H9 (cell line): ENCODE results near the gene SELENOS. TPM values are rescaled to one million over a fixed set of nuclear protein-coding genes. Genes with fewer than 3 reads are reported as not detected.

Experiments
- DNase-seq: peaks from one replicate; pipeline ENCODE4 v3.0.0-alpha.2; 2017
- H2AFZ ChIP-seq: one replicate; pipeline ENCODE4 v1.6.1; 2013; ENCODE audit warnings: mild to moderate bottlenecking, low read length, control low read depth, moderate library complexity
- H2AK5ac ChIP-seq: 2 replicates; pipeline ENCODE4 v1.6.1; 2013; ENCODE audit warnings: low read length, control low read depth, mixed read lengths; ENCODE audit not compliant: insufficient read length
- H2BK120ac ChIP-seq: one replicate; pipeline ENCODE4 v1.6.1; 2013; ENCODE audit warnings: low read depth, mild to moderate bottlenecking, low read length, control low read depth, inconsistent platforms; ENCODE audit not compliant: poor library complexity, severe bottlenecking
- H2BK12ac ChIP-seq: 2 replicates; pipeline ENCODE4 v1.6.1; 2013; ENCODE audit warnings: low read length, control low read depth, mixed read lengths, low read depth; ENCODE audit not compliant: insufficient read length
- H2BK15ac ChIP-seq: 2 replicates; pipeline ENCODE4 v1.6.1; 2013; ENCODE audit warnings: low read depth, low read length, control low read depth
- H2BK20ac ChIP-seq: one replicate; pipeline ENCODE4 v1.6.1; 2013; ENCODE audit warnings: low read depth, mild to moderate bottlenecking, low read length, control low read depth, inconsistent platforms; ENCODE audit not compliant: poor library complexity, severe bottlenecking
- H2BK5ac ChIP-seq: 2 replicates; pipeline ENCODE4 v1.6.1; 2013; ENCODE audit warnings: low read length, control low read depth, mixed read lengths; ENCODE audit not compliant: insufficient read length
- H3K14ac ChIP-seq: 2 replicates; pipeline ENCODE4 v1.6.1; 2013; ENCODE audit warnings: low read length, control low read depth; ENCODE audit not compliant: insufficient read depth
- H3K18ac ChIP-seq: 2 replicates; pipeline ENCODE4 v1.6.1; 2013; ENCODE audit warnings: low read depth, mild to moderate bottlenecking, mixed read lengths, low read length, control low read depth; ENCODE audit not compliant: insufficient read length
- H3K23ac ChIP-seq: 2 replicates; pipeline ENCODE4 v1.6.1; 2013; ENCODE audit warnings: low read length, control low read depth, mixed read lengths, low read depth; ENCODE audit not compliant: insufficient read length
- H3K23me2 ChIP-seq: 2 replicates; pipeline ENCODE4 v1.6.1; 2013; ENCODE audit warnings: low read depth, mild to moderate bottlenecking, mixed read lengths, low read length, control low read depth; ENCODE audit not compliant: insufficient read length, poor library complexity, severe bottlenecking
- H3K27ac ChIP-seq: 2 replicates; pipeline ENCODE4 v1.5.1; 2013; ENCODE audit warnings: low read length, control low read depth, mixed read lengths, low read depth; ENCODE audit not compliant: insufficient read length
- H3K27me3 ChIP-seq: 2 replicates; pipeline ENCODE4 v1.6.1; 2013; ENCODE audit warnings: low read length, control low read depth, inconsistent platforms; ENCODE audit not compliant: insufficient read depth
- H3K4ac ChIP-seq: 2 replicates; pipeline ENCODE4 v1.6.1; 2013; ENCODE audit warnings: low read depth, mild to moderate bottlenecking, control low read depth, inconsistent platforms, low read length, moderate library complexity
- H3K4me1 ChIP-seq: 2 replicates; pipeline ENCODE4 v1.6.1; 2013; ENCODE audit warnings: low read length, control low read depth, inconsistent platforms; ENCODE audit not compliant: insufficient read depth
- H3K4me2 ChIP-seq: 2 replicates; pipeline ENCODE4 v1.6.1; 2013; ENCODE audit warnings: low read length, control low read depth, mixed read lengths; ENCODE audit not compliant: insufficient read length, insufficient read depth
- H3K56ac ChIP-seq: 2 replicates; pipeline ENCODE4 v1.6.1; 2013; ENCODE audit warnings: low read depth, mild to moderate bottlenecking, mixed read lengths, low read length, control low read depth; ENCODE audit not compliant: insufficient read length
- H3K79me1 ChIP-seq: 2 replicates; pipeline ENCODE4 v1.6.1; 2013; ENCODE audit warnings: low read depth, mild to moderate bottlenecking, moderate library complexity, low read length, control low read depth, inconsistent platforms; ENCODE audit not compliant: insufficient read depth, poor library complexity, severe bottlenecking
- H3K79me2 ChIP-seq: 2 replicates; pipeline ENCODE4 v1.6.1; 2013; ENCODE audit warnings: low read length, control low read depth, inconsistent platforms; ENCODE audit not compliant: insufficient read depth
- H3K9ac ChIP-seq: 2 replicates; pipeline ENCODE4 v1.6.1; 2013; ENCODE audit warnings: low read length, control low read depth, mixed read lengths; ENCODE audit not compliant: insufficient read length; ENCODE audit errors: extremely low read depth
- H3K9me3 ChIP-seq: one replicate; pipeline ENCODE4 v1.6.1; 2013; ENCODE audit warnings: low read depth, low read length, inconsistent platforms; ENCODE audit not compliant: control insufficient read depth
- H3T11ph ChIP-seq: one replicate; pipeline ENCODE4 v1.6.1; 2013; ENCODE audit warnings: mild to moderate bottlenecking, low read length, control low read depth, inconsistent platforms
- H4K20me1 ChIP-seq: one replicate; pipeline ENCODE4 v1.6.1; 2013; ENCODE audit not compliant: control insufficient read depth, insufficient read length, insufficient read depth
- H4K5ac ChIP-seq: 2 replicates; pipeline ENCODE4 v1.6.1; 2013; ENCODE audit warnings: low read depth, mild to moderate bottlenecking, mixed read lengths, low read length, control low read depth; ENCODE audit not compliant: insufficient read length
- H4K8ac ChIP-seq: replicated peaks from 2 replicates; pipeline ENCODE4 v1.6.1; 2013; ENCODE audit warnings: low read length, control low read depth, mixed read lengths, low read depth; ENCODE audit not compliant: insufficient read length
- H4K91ac ChIP-seq: 2 replicates; pipeline ENCODE4 v1.6.1; 2013; ENCODE audit warnings: low read depth, mild to moderate bottlenecking, moderate library complexity, mixed read lengths, low read length, control low read depth; ENCODE audit not compliant: insufficient read length
- H3K27ac Mint-ChIP-seq, 3 experiments: 2 replicates in 2 of 3; 3 replicates in 1 of 3; pipeline ENCODE4 v1.8.0; 2020 to 2021; ENCODE audit warnings: mixed read lengths in 3 of 3, mild to moderate bottlenecking in 1 of 3, moderate library complexity in 1 of 3
- H3K27me3 Mint-ChIP-seq: 2 replicates; pipeline ENCODE4 v1.8.0; 2021; ENCODE audit warnings: low read depth, mild to moderate bottlenecking, moderate library complexity, mixed read lengths
- H3K36me3 Mint-ChIP-seq, 3 experiments: 2 replicates in 2 of 3; 3 replicates in 1 of 3; pipeline ENCODE4 v1.8.0; 2020 to 2021; ENCODE audit warnings: low read depth in 3 of 3, mixed read lengths in 3 of 3; ENCODE audit not compliant: insufficient read depth in 1 of 3
- H3K4me1 Mint-ChIP-seq, 2 experiments: 2 replicates each; pipeline ENCODE4 v1.8.0; 2020; ENCODE audit warnings: mixed read lengths in 2 of 2
- H3K4me3 Mint-ChIP-seq, 2 experiments: 2 replicates in 1 of 2; 3 replicates in 1 of 2; pipeline ENCODE4 v1.8.0; 2020 to 2021; ENCODE audit warnings: mild to moderate bottlenecking in 2 of 2, mixed read lengths in 2 of 2, moderate library complexity in 1 of 2
- H3K9me3 Mint-ChIP-seq, 2 experiments: 2 replicates in 1 of 2; 3 replicates in 1 of 2; pipeline ENCODE4 v1.8.0; 2020; ENCODE audit warnings: mild to moderate bottlenecking in 2 of 2, mixed read lengths in 2 of 2, moderate library complexity in 1 of 2
- WGBS: extraction: QIAGEN DNeasy Blood & Tissue Kit; methylation state at CpG from one replicate; pipeline ENCODE4 v1.1.7; 2013; ENCODE audit warnings: missing lambda C conversion rate, low lambda C conversion rate, mixed read lengths; ENCODE audit not compliant: insufficient read length; ENCODE audit errors: extremely low coverage; 5-methylcytosine and 5-hydroxymethylcytosine counted together
- total RNA-seq: library from RNA; stranded (reverse); gene quantifications from 2 replicates; pipeline ENCODE4 v1.2.1, GENCODE V29; 2021
- TF ChIP-seq, protein P1 (sequence below): fragments of 200-600 bp; sonication (generic); conservative IDR thresholded peaks from 3 replicates; pipeline ENCODE4 v1.8.0; 2021; ENCODE audit warnings: antibody characterized with exemption, mild to moderate bottlenecking

The SELENOS gene
- total RNA-seq, 1 experiment from 2014 or later, result 57.7 TPM

- H3K4me1 ChIP-seq, result peaks cover 11% of the 10 kb centered on the region
- H3K4me3 Mint-ChIP-seq, result no peak overlapping the region
Measured at GRCh38 chr15:101244036-101244781, 33.1 kb downstream of the SELENOS start.

More at GRCh38 chr15:101244036-101244781, 33.1 kb downstream of the SELENOS start:
- H3K79me2 ChIP-seq, result peaks cover 79% of the 10 kb centered on the region
- H3K14ac ChIP-seq, result no peak overlapping the region
- H3K23me2 ChIP-seq, result no peaks in the 10 kb centered on the region
- no peak overlapping the region for H2BK120ac ChIP-seq
- TF ChIP-seq, protein P1, sequence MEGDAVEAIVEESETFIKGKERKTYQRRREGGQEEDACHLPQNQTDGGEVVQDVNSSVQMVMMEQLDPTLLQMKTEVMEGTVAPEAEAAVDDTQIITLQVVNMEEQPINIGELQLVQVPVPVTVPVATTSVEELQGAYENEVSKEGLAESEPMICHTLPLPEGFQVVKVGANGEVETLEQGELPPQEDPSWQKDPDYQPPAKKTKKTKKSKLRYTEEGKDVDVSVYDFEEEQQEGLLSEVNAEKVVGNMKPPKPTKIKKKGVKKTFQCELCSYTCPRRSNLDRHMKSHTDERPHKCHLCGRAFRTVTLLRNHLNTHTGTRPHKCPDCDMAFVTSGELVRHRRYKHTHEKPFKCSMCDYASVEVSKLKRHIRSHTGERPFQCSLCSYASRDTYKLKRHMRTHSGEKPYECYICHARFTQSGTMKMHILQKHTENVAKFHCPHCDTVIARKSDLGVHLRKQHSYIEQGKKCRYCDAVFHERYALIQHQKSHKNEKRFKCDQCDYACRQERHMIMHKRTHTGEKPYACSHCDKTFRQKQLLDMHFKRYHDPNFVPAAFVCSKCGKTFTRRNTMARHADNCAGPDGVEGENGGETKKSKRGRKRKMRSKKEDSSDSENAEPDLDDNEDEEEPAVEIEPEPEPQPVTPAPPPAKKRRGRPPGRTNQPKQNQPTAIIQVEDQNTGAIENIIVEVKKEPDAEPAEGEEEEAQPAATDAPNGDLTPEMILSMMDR, result peak; percentile 17; the same call in 1 of the 3 replicates
- H3T11ph ChIP-seq, result no peak overlapping the region
- no peak overlapping the region for H3K23ac ChIP-seq
- peaks cover 6% of the 10 kb centered on the region for H3K79me1 ChIP-seq
- no peak overlapping the region for H2BK12ac ChIP-seq
- H3K9me3 ChIP-seq, result no peaks in the 10 kb centered on the region
- Mint-ChIP-seq H3K36me3 (peaks cover 4 to 13% (median 4%) of the 10 kb centered on the region in 3 experiments; a peak in 6 of 7 replicates), H3K9me3 (no peaks in the 10 kb centered on the region), H3K4me1 (peaks cover 61 to 72% of the 10 kb centered on the region in 2 experiments), H3K27ac (0 out of 7 replicates have a peak overlapping the region, but pooled peaks of 1 of the 3 experiments have one; percentile 10), H3K27me3 (no peaks in the 10 kb centered on the region)
- H2BK15ac ChIP-seq, result no peak overlapping the region
- no peak overlapping the region for H3K56ac ChIP-seq
- no peak overlapping the region for H2BK5ac ChIP-seq
- no peak overlapping the region for H2AK5ac ChIP-seq
- no peak overlapping the region for H3K4ac ChIP-seq
- H3K18ac ChIP-seq, result no peak overlapping the region
- no peak overlapping the region for H2AFZ ChIP-seq
- no peak for DNase-seq
- H2BK20ac ChIP-seq, result no peak overlapping the region
- no peak overlapping the region for H4K5ac ChIP-seq
- no peak overlapping the region for H3K4me2 ChIP-seq
- H3K27me3 ChIP-seq, result no peaks in the 10 kb centered on the region
- no peak overlapping the region for H4K8ac ChIP-seq
- H4K91ac ChIP-seq, result no peak overlapping the region
- no CpG with 5 or more reads among the region's 7 CpGs for WGBS
- no peak overlapping the region for H3K27ac ChIP-seq
- H4K20me1 ChIP-seq, result peaks cover 5% of the 10 kb centered on the region
- H3K9ac ChIP-seq, result no peak overlapping the region
